GM12878 (cell line): ENCODE results near the gene CASP8AP2. TPM values are rescaled to one million over a fixed set of nuclear protein-coding genes. Genes with fewer than 3 reads are reported as not detected.

ENCODE experiments used
- ATAC-seq: fragments of 200-7000 bp; cut with Tn5 transposase; 3 replicates; pipeline ENCODE4 v1.9.1; 2020; ENCODE audit warnings: mild to moderate bottlenecking, moderate library complexity
- BruUV-seq: library from RNA; stranded (reverse); fragments of 400-500 nt; replicated peaks from 2 replicates; lab custom pipeline; 2021; lab: Mats Ljungman, UMichigan
- CTCF ChIA-PET: fragments of 300-600 bp; sonication (Branson Sonifier 250); formaldehyde crosslinking; extraction: SDS; loops from one replicate; lab custom pipeline; 2021; ENCODE audit warnings: inconsistent platforms; lab: Yijun Ruan, JAX
- POLR2A ChIA-PET: fragments of 350-600 bp; formaldehyde crosslinking; extraction: SDS; loops from one replicate; lab custom pipeline; 2021; ENCODE audit warnings: inconsistent platforms; lab: Charles Lee
- RAD21 ChIA-PET: fragments of 300-600 bp; sonication (Branson Sonifier 250); formaldehyde crosslinking; loops from one replicate; lab custom pipeline; 2023; ENCODE audit warnings: antibody characterized with exemption; ENCODE audit not compliant: unreplicated experiment; lab: Charles Lee
- SMC1A ChIA-PET: fragments of 300-600 bp; sonication (Branson Sonifier 250); formaldehyde crosslinking; loops from one replicate; lab custom pipeline; 2023; ENCODE audit not compliant: unreplicated experiment, uncharacterized antibody; lab: Charles Lee
- DNase-seq: peaks from one replicate; pipeline ENCODE4 v3.0.0-alpha.2; 2011; ENCODE audit warnings: low read depth, low spot score
- FAIRE-seq: peaks from 3 replicates; lab custom pipeline; 2011; peaks lifted over from hg19 to GRCh38; lab: Jason Lieb, UNC
- H2AFZ ChIP-seq: 2 replicates; pipeline ENCODE4 v1.6.0; 2011; ENCODE audit warnings: low read depth, low read length, control low read depth; ENCODE audit not compliant: control insufficient read depth
- H3K27ac ChIP-seq: 2 replicates; pipeline ENCODE4 v1.5.1; 2011; ENCODE audit warnings: control low read depth; ENCODE audit not compliant: control insufficient read depth, insufficient read depth
- H3K27me3 ChIP-seq, 2 experiments: replicated peaks in 1 of 2; 2 replicates each; pipeline versions ENCODE4 v1.6.0 to v1.6.1; 2011; ENCODE audit warnings: low read length in 1 of 2; ENCODE audit not compliant: control insufficient read depth in 2 of 2, insufficient read depth in 2 of 2
- H3K36me3 ChIP-seq, 2 experiments: 2 replicates each; pipeline ENCODE4 v1.5.1; 2011; ENCODE audit warnings: low read length in 1 of 2; ENCODE audit not compliant: control insufficient read depth in 2 of 2, insufficient read depth in 2 of 2
- H3K4me1 ChIP-seq: 2 replicates; pipeline ENCODE4 v1.6.1; 2011; ENCODE audit warnings: mild to moderate bottlenecking, low read length, moderate library complexity, mixed read lengths; ENCODE audit not compliant: control insufficient read depth, insufficient read depth
- H3K4me2 ChIP-seq: 2 replicates; pipeline ENCODE4 v1.6.0; 2011; ENCODE audit warnings: control low read depth; ENCODE audit not compliant: control insufficient read depth, insufficient read depth
- H3K4me3 ChIP-seq: fragments of 200-600 bp; sonication (generic); 2 replicates; pipeline ENCODE4 v1.5.1; 2016
- H3K79me2 ChIP-seq: 2 replicates; pipeline ENCODE4 v1.6.0; 2011; ENCODE audit warnings: low read length; ENCODE audit not compliant: control insufficient read depth, insufficient read depth
- H3K9ac ChIP-seq: 2 replicates; pipeline ENCODE4 v1.8.0; 2011; ENCODE audit warnings: low read length, control low read depth, mixed read lengths; ENCODE audit not compliant: control insufficient read depth, insufficient read depth
- H3K9me3 ChIP-seq: replicated peaks from 3 replicates; pipeline ENCODE4 v1.5.1; 2011; ENCODE audit warnings: mild to moderate bottlenecking, low read length; ENCODE audit not compliant: control insufficient read depth, insufficient read depth
- H4K20me1 ChIP-seq: 2 replicates; pipeline ENCODE4 v1.6.0; 2011; ENCODE audit not compliant: control insufficient read depth, insufficient read depth
- EZH2 ChIP-seq: IDR thresholded peaks from 2 replicates; pipeline ENCODE4 v1.6.1; 2012; ENCODE audit warnings: low read depth, mild to moderate bottlenecking, control low read depth, inconsistent platforms, low read length, borderline replicate concordance; ENCODE audit not compliant: control insufficient read depth
- FOXK2 ChIP-seq: fragments of 450-650 bp; IDR thresholded peaks from 2 replicates; pipeline ENCODE4 v1.6.1; 2017; ENCODE audit warnings: mild to moderate bottlenecking, moderate library complexity
- GABPA ChIP-seq: IDR thresholded peaks from 2 replicates; pipeline ENCODE4 v1.6.1; 2014; ENCODE audit warnings: antibody characterized with exemption, low read depth, mild to moderate bottlenecking, inconsistent platforms
- HCFC1 ChIP-seq: fragments of 150-350 bp; IDR thresholded peaks from 2 replicates; pipeline ENCODE4 v1.6.1; 2014; ENCODE audit warnings: low read length
- IKZF1 ChIP-seq: fragments of 450-650 bp; conservative IDR thresholded peaks from 2 replicates; pipeline ENCODE4 v1.6.1; 2017; ENCODE audit warnings: antibody characterized with exemption, mild to moderate bottlenecking
- IKZF2 ChIP-seq, 2 experiments: fragments of 450-650 bp; IDR thresholded peaks; 2 replicates each; pipeline ENCODE4 v1.6.1; 2017; ENCODE audit warnings: mild to moderate bottlenecking in 2 of 2, moderate library complexity in 2 of 2
- KDM1A ChIP-seq: fragments of 200-600 bp; sonication (generic); IDR thresholded peaks from 2 replicates; pipeline ENCODE4 v1.6.1; 2016; ENCODE audit warnings: borderline replicate concordance
- PAX8 ChIP-seq: fragments of 450-650 bp; IDR thresholded peaks from 2 replicates; pipeline ENCODE4 v1.6.1; 2017; ENCODE audit warnings: mild to moderate bottlenecking, moderate library complexity
- PML ChIP-seq: IDR thresholded peaks from 2 replicates; pipeline ENCODE4 v1.6.1; 2012; ENCODE audit warnings: low read length, inconsistent platforms
- SMAD5 ChIP-seq: IDR thresholded peaks from 2 replicates; pipeline ENCODE4 v1.6.1; 2016; ENCODE audit warnings: antibody characterized with exemption, low read depth
- SMARCA5 ChIP-seq: fragments of 450-650 bp; IDR thresholded peaks from 2 replicates; pipeline ENCODE4 v1.6.1; 2017; ENCODE audit warnings: mild to moderate bottlenecking
- SREBF2 ChIP-seq: IDR thresholded peaks from 2 replicates; pipeline ENCODE4 v1.6.1; 2012; ENCODE audit warnings: mild to moderate bottlenecking, low read length
- TCF12 ChIP-seq: IDR thresholded peaks from 2 replicates; pipeline ENCODE4 v1.6.1; 2011; ENCODE audit warnings: low read depth, mild to moderate bottlenecking, low read length
- WGBS: methylation state at CpG from one replicate; pipeline ENCODE4 v1.1.6; 2016; ENCODE audit warnings: low lambda C conversion rate; ENCODE audit not compliant: insufficient replicate concordance, insufficient coverage; ENCODE audit errors: missing lambda C conversion rate; 5-methylcytosine and 5-hydroxymethylcytosine counted together
- in situ Hi-C: fragments of 300-500 bp; cut with MboI; formaldehyde crosslinking; loops from 9 replicates; pipeline ENCODE4 v1.14.3; 2018; ENCODE audit warnings: mixed read lengths
- intact Hi-C: fragments of 100-400 bp; cut with micrococcal nuclease; formaldehyde crosslinking; loops from one replicate; pipeline ENCODE4 v1.14.2; 2022; ENCODE audit not compliant: unreplicated experiment
- polyA plus RNA-seq, 11 experiments: library from polyadenylated mRNA; depleted of rRNA in 4 of 11; unstranded in 6 of 11; stranded (reverse) in 5 of 11; fragments of >200 nt; fragmentation: Nextera tagmentation in 4 of 11; fragmentation: Illumina TruSeq in 1 of 11; extraction: Ambion mirVana in 4 of 11; extraction: Trizol in 1 of 11; gene quantifications; 1 replicate in 1 of 11; 2 replicates in 10 of 11; pipeline versions ENCODE4 v1.2.1 to v1.2.3, GENCODE V29; 2011 to 2016; ENCODE audit warnings: inconsistent platforms in 2 of 11, missing spikeins in 2 of 11, low read depth in 1 of 11
- total RNA-seq, 4 experiments: library from RNA; depleted of rRNA in 3 of 4; stranded (reverse); fragments of >200 nt in 3 of 4; fragmentation: Illumina TruSeq in 1 of 4; extraction: Trizol in 1 of 4; gene quantifications; 2 replicates each; pipeline versions ENCODE4 v1.2.1 to v1.2.3, GENCODE V29; 2013 to 2021
- TF ChIP-seq, protein P1 (sequence below): fragments of 450-650 bp; IDR thresholded peaks from 2 replicates; pipeline ENCODE4 v1.6.1; 2016; ENCODE audit warnings: mild to moderate bottlenecking
- TF ChIP-seq, protein P2 (sequence below): fragments of 450-650 bp; IDR thresholded peaks from 2 replicates; pipeline ENCODE4 v1.6.1; 2014; ENCODE audit warnings: mild to moderate bottlenecking
- TF ChIP-seq, protein P3 (sequence below): fragments of 450-650 bp; IDR thresholded peaks from 2 replicates; pipeline ENCODE4 v1.6.1; 2017; ENCODE audit warnings: mild to moderate bottlenecking, low read depth, inconsistent platforms; ENCODE audit not compliant: poor library complexity, severe bottlenecking

CASP8AP2 gene
- total and polyA plus RNA-seq, 10 of the 15 experiments (the other 5 are each of a cell fraction or from before 2014, with no cell fraction given): 11.1 to 28.7 (median 17.1) TPM

DNA sequence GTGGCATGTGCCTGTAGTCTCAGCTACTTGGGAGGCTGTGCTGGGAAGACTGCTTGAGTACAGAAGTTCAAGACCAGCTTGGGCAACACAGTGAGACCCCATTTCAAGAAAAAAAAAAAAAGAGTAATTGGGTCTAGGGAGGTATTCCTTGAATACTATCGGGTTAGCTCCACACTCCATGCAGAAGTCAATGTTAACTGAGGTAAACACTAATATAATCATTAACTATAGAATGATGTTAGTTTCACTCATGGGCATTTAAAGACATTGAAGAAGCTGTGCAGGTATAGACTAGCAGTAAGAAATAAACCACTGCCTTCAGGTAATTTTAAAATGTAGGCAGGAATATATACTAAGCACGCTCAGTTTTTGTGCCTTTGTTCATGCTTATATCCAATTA lies 42.7 kb upstream of the CASP8AP2 start:
- in situ Hi-C loops (no loop called here), intact Hi-C loops (no loop called here)
- ChIA-PET SMC1A (no interaction called here), POLR2A (no interaction called here), CTCF (interaction anchor here (0.8 kb wide), 1 partner anchor 32 kb away, joined by 4 read pairs; no protein-coding TSS in a partner anchor), RAD21 (no interaction called here)
- H3K4me2 ChIP-seq: no peak overlapping the region
- TF ChIP-seq SMARCA5 (no peak), KDM1A (no peak), EZH2 (no peak), IKZF2 (IDR thresholded peaks at IDR 0.05) (no peak), GABPA (no peak), PAX8 (no peak), HCFC1 (no peak), TCF12 (no peak), PML (no peak), FOXK2 (no peak), SREBF2 (no peak), IKZF1 (no peak), SMAD5 (no peak)
- TF ChIP-seq, protein P1, sequence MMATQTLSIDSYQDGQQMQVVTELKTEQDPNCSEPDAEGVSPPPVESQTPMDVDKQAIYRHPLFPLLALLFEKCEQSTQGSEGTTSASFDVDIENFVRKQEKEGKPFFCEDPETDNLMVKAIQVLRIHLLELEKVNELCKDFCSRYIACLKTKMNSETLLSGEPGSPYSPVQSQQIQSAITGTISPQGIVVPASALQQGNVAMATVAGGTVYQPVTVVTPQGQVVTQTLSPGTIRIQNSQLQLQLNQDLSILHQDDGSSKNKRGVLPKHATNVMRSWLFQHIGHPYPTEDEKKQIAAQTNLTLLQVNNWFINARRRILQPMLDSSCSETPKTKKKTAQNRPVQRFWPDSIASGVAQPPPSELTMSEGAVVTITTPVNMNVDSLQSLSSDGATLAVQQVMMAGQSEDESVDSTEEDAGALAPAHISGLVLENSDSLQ: no peak
- TF ChIP-seq, protein P2, sequence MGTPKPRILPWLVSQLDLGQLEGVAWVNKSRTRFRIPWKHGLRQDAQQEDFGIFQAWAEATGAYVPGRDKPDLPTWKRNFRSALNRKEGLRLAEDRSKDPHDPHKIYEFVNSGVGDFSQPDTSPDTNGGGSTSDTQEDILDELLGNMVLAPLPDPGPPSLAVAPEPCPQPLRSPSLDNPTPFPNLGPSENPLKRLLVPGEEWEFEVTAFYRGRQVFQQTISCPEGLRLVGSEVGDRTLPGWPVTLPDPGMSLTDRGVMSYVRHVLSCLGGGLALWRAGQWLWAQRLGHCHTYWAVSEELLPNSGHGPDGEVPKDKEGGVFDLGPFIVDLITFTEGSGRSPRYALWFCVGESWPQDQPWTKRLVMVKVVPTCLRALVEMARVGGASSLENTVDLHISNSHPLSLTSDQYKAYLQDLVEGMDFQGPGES: no peak
- TF ChIP-seq, protein P3, sequence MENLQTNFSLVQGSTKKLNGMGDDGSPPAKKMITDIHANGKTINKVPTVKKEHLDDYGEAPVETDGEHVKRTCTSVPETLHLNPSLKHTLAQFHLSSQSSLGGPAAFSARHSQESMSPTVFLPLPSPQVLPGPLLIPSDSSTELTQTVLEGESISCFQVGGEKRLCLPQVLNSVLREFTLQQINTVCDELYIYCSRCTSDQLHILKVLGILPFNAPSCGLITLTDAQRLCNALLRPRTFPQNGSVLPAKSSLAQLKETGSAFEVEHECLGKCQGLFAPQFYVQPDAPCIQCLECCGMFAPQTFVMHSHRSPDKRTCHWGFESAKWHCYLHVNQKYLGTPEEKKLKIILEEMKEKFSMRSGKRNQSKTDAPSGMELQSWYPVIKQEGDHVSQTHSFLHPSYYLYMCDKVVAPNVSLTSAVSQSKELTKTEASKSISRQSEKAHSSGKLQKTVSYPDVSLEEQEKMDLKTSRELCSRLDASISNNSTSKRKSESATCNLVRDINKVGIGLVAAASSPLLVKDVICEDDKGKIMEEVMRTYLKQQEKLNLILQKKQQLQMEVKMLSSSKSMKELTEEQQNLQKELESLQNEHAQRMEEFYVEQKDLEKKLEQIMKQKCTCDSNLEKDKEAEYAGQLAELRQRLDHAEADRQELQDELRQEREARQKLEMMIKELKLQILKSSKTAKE: no peak
- ATAC-seq: no peak
- H3K27ac ChIP-seq: no peak overlapping the region
- no peaks in the 10 kb centered on the region for H3K27me3 ChIP-seq
- WGBS: 91% methylated on average over 2 of the region's 2 CpGs
- no peak overlapping the region for H3K9ac ChIP-seq
- H3K36me3 ChIP-seq: peaks cover 5 to 29% of the 10 kb centered on the region in 2 experiments
- no peaks in the 10 kb centered on the region for H4K20me1 ChIP-seq
- H2AFZ ChIP-seq: no peak overlapping the region
- BruUV-seq: no TSS peak
- no peaks in the 10 kb centered on the region for H3K79me2 ChIP-seq
- no peak for DNase-seq
- no peak overlapping the region for H3K4me3 ChIP-seq
- no peak for FAIRE-seq
- H3K9me3 ChIP-seq: no peaks in the 10 kb centered on the region; the same call in 2 of the 3 replicates
- H3K4me1 ChIP-seq: no peaks in the 10 kb centered on the region
